Endothelial cell of umbilical vein (primary cell): ENCODE results near the gene MT1X. TPM values are rescaled to one million over a fixed set of nuclear protein-coding genes. Genes with fewer than 3 reads are reported as not detected.

Experiments used
- BruUV-seq: library from RNA; stranded (reverse); fragments of 400-500 nt; replicated peaks from 2 replicates; lab custom pipeline; 2021; lab: Mats Ljungman, UMichigan
- CTCF ChIA-PET: fragments of 300-600, 350-600 bp; sonication (Branson Sonifier 250); formaldehyde crosslinking; loops from one replicate; lab custom pipeline; 2021; ENCODE audit warnings: antibody characterized with exemption, inconsistent platforms; lab: Charles Lee
- POLR2A ChIA-PET: fragments of 300-600, 350-600 bp; sonication (Branson Sonifier 250); formaldehyde crosslinking; loops from one replicate; lab custom pipeline; 2021; ENCODE audit warnings: antibody characterized with exemption, inconsistent platforms; lab: Charles Lee
- DNase-seq: peaks from one replicate; pipeline ENCODE4 v3.0.0-alpha.2; 2011; ENCODE audit warnings: low read depth, low spot score
- FAIRE-seq: peaks from 2 replicates; lab custom pipeline; 2011; peaks lifted over from hg19 to GRCh38; lab: Jason Lieb, UNC
- H2AFZ ChIP-seq: 2 replicates; pipeline ENCODE4 v1.6.0; 2012; ENCODE audit warnings: low read depth, low read length, control low read depth, inconsistent platforms
- H3K27ac ChIP-seq: 2 replicates; pipeline ENCODE4 v1.5.1; 2011; ENCODE audit warnings: low read depth, mild to moderate bottlenecking, control low read depth, low read length, moderate library complexity; ENCODE audit not compliant: insufficient read depth
- H3K27me3 ChIP-seq, 2 experiments: 2 replicates each; pipeline versions ENCODE4 v1.6.0 to v1.6.1; 2011; ENCODE audit warnings: low read length in 2 of 2, mixed read lengths in 1 of 2; ENCODE audit not compliant: control insufficient read depth in 2 of 2, insufficient read depth in 2 of 2
- H3K36me3 ChIP-seq, 2 experiments: 2 replicates in 1 of 2; 3 replicates in 1 of 2; pipeline ENCODE4 v1.5.1; 2011; ENCODE audit warnings: low read length in 2 of 2, mild to moderate bottlenecking in 1 of 2, moderate library complexity in 1 of 2; ENCODE audit not compliant: control insufficient read depth in 2 of 2, insufficient read depth in 2 of 2; ENCODE audit errors: extremely low read depth in 1 of 2
- H3K4me1 ChIP-seq: 3 replicates; pipeline ENCODE4 v1.5.1; 2011; ENCODE audit warnings: mild to moderate bottlenecking, low read length; ENCODE audit not compliant: control insufficient read depth, insufficient read depth; ENCODE audit errors: extremely low read depth
- H3K4me2 ChIP-seq: 2 replicates; pipeline ENCODE4 v1.6.1; 2011; ENCODE audit warnings: low read length, control low read depth, mixed read lengths; ENCODE audit not compliant: insufficient read depth
- H3K4me3 ChIP-seq, 3 experiments: fragments of 200-600 bp in 1 of 3; sonication (generic), shearing (Covaris generic) in 1 of 3; replicated peaks in 1 of 3; 2 replicates each; pipeline ENCODE4 v1.5.1; 2011 to 2016; ENCODE audit warnings: control low read depth in 3 of 3, low read length in 3 of 3, mild to moderate bottlenecking in 2 of 3, inconsistent platforms in 1 of 3, low read depth in 1 of 3, moderate library complexity in 1 of 3; ENCODE audit not compliant: insufficient read depth in 1 of 3
- H3K79me2 ChIP-seq: 2 replicates; pipeline ENCODE4 v1.6.0; 2012; ENCODE audit warnings: low read length, inconsistent platforms; ENCODE audit not compliant: control insufficient read depth, insufficient read depth
- H3K9ac ChIP-seq: replicated peaks from 2 replicates; pipeline ENCODE3; 2011; ENCODE audit warnings: low read length, control low read depth; ENCODE audit not compliant: insufficient read depth; ENCODE audit errors: extremely low read depth
- H3K9me1 ChIP-seq: replicated peaks from 3 replicates; pipeline ENCODE4 v1.6.0; 2011; ENCODE audit warnings: mild to moderate bottlenecking, low read length; ENCODE audit not compliant: control insufficient read depth, insufficient read depth; ENCODE audit errors: extremely low read depth
- H3K9me3 ChIP-seq: replicated peaks from 2 replicates; pipeline ENCODE4 v1.5.1; 2012; ENCODE audit warnings: low read length, inconsistent platforms; ENCODE audit not compliant: control insufficient read depth, insufficient read depth
- H4K20me1 ChIP-seq: replicated peaks from 2 replicates; pipeline ENCODE3; 2011; ENCODE audit warnings: mild to moderate bottlenecking, low read length; ENCODE audit not compliant: control insufficient read depth, insufficient read depth; ENCODE audit errors: extremely low read depth
- EZH2 ChIP-seq: IDR thresholded peaks from 2 replicates; pipeline ENCODE4 v1.6.1; 2012; ENCODE audit warnings: borderline replicate concordance, low read depth, mild to moderate bottlenecking, moderate library complexity, low read length, inconsistent platforms; ENCODE audit not compliant: severe bottlenecking
- FOS ChIP-seq: IDR thresholded peaks from 2 replicates; pipeline ENCODE4 v1.6.1; 2011; ENCODE audit warnings: mild to moderate bottlenecking, low read length, moderate library complexity, borderline replicate concordance; ENCODE audit not compliant: insufficient read depth
- GATA2 ChIP-seq: IDR thresholded peaks from 2 replicates; pipeline ENCODE4 v1.7.0; 2011; ENCODE audit warnings: low read depth, mild to moderate bottlenecking, moderate library complexity, mixed read lengths, low read length; ENCODE audit not compliant: insufficient read length, insufficient read depth
- JUN ChIP-seq: IDR thresholded peaks from 2 replicates; pipeline ENCODE4 v1.6.1; 2011; ENCODE audit warnings: borderline replicate concordance, low read depth; ENCODE audit not compliant: insufficient read length, insufficient read depth
- MAX ChIP-seq: IDR thresholded peaks from 2 replicates; pipeline ENCODE4 v1.6.1; 2011; ENCODE audit not compliant: insufficient read depth, insufficient read length
- MYC ChIP-seq: IDR thresholded peaks from one replicate; pipeline ENCODE4 v1.6.1; 2011; ENCODE audit warnings: mild to moderate bottlenecking, low read depth, low read length
- POLR2A ChIP-seq: IDR thresholded peaks from 2 replicates; pipeline ENCODE4 v1.6.1; 2012; ENCODE audit warnings: low read depth, mild to moderate bottlenecking, control low read depth, low read length
- POLR2AphosphoS5 ChIP-seq: IDR thresholded peaks from 2 replicates; pipeline ENCODE4 v1.6.1; 2012; ENCODE audit warnings: low read depth, mild to moderate bottlenecking, control low read depth, low read length, moderate library complexity; ENCODE audit not compliant: insufficient read depth
- dilution Hi-C: fragments of 300-500 bp; cut with MboI; formaldehyde crosslinking; loops from one replicate; pipeline ENCODE4 v1.15.0; 2019; ENCODE audit warnings: low sequenced_read_pairs; ENCODE audit not compliant: extremely low pct_ligation_motif_present
- intact Hi-C: fragments of 100-400 bp; cut with micrococcal nuclease; formaldehyde crosslinking; loops from one replicate; pipeline ENCODE4 v1.10.0; 2022
- polyA plus RNA-seq, 4 experiments: library from polyadenylated mRNA; depleted of rRNA in 3 of 4; stranded (reverse) in 3 of 4; unstranded in 1 of 4; fragments of >200 nt; gene quantifications; 2 replicates each; pipeline versions ENCODE4 v1.2.1 to v1.2.3, GENCODE V29; 2011 to 2012; ENCODE audit warnings: missing spikeins in 1 of 4
- total RNA-seq: library from RNA; stranded (reverse); gene quantifications from 2 replicates; pipeline ENCODE4 v1.2.3, GENCODE V29; 2021
- TF ChIP-seq, protein P1 (sequence below), 2 donors: IDR thresholded peaks; 1 replicate in 1 of 2; 2 replicates in 1 of 2; pipeline ENCODE4 v1.5.1; 2011; ENCODE audit warnings: low read length in 2 of 2, mild to moderate bottlenecking in 2 of 2, moderate library complexity in 2 of 2, control low read depth in 1 of 2, inconsistent platforms in 1 of 2, low read depth in 1 of 2; ENCODE audit not compliant: insufficient read depth in 1 of 2; ENCODE audit errors: extremely low read depth in 1 of 2

The MT1X gene
- total and polyA plus RNA-seq, 2 donors (not counting 3 experiments of a cell fraction or from before 2014, with no cell fraction given): 15.6 to 46.7 TPM

DNA sequence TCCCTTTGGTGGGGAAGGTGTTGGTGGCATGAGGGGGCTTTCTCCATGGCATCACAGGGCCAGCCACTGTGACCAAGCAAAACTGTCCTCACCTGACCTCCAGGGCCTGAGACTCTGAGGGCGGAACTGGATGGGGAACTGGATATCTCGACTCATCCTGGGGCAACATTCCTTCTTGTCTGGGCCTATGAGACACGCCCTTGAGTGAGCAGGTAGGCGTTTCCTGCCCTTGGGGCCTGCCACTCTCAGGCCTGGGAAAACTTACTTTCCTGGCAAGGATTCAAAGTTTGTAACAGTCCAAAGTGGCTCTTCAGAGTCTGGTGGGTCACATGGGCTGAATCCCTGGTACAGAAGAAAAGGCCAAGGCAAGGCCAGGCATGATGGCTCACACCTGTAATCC is 9.6 kb downstream of the MT1X start:
- no peak for FAIRE-seq
- ChIA-PET POLR2A (no interaction called here), CTCF (interaction anchor here (1.7 kb wide), 1 partner anchor 10 kb away, joined by 6 read pairs; no protein-coding TSS in a partner anchor)
- H3K4me1 ChIP-seq: no peaks in the 10 kb centered on the region
- no peaks in the 10 kb centered on the region for H3K36me3 ChIP-seq
- H3K9me1 ChIP-seq: no peaks in the 10 kb centered on the region
- no TSS peak for BruUV-seq
- H2AFZ ChIP-seq: no peak overlapping the region
- H3K4me3 ChIP-seq: no peak overlapping the region
- no peaks in the 10 kb centered on the region for H3K79me2 ChIP-seq
- TF ChIP-seq MYC (no peak), GATA2 (no peak), POLR2AphosphoS5 (no peak), POLR2A (no peak), JUN (no peak)
- TF ChIP-seq, protein P1, sequence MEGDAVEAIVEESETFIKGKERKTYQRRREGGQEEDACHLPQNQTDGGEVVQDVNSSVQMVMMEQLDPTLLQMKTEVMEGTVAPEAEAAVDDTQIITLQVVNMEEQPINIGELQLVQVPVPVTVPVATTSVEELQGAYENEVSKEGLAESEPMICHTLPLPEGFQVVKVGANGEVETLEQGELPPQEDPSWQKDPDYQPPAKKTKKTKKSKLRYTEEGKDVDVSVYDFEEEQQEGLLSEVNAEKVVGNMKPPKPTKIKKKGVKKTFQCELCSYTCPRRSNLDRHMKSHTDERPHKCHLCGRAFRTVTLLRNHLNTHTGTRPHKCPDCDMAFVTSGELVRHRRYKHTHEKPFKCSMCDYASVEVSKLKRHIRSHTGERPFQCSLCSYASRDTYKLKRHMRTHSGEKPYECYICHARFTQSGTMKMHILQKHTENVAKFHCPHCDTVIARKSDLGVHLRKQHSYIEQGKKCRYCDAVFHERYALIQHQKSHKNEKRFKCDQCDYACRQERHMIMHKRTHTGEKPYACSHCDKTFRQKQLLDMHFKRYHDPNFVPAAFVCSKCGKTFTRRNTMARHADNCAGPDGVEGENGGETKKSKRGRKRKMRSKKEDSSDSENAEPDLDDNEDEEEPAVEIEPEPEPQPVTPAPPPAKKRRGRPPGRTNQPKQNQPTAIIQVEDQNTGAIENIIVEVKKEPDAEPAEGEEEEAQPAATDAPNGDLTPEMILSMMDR (IDR thresholded peaks at IDR 0.05; ENCODE audit: extremely low read depth in 1 of 2, insufficient read depth in 1 of 2, low read depth in 1 of 2, low read length in 2 of 2): no peak
- intact Hi-C loops: no loop called here
- no peak for DNase-seq
- no peak overlapping the region for H3K27ac ChIP-seq
- dilution Hi-C loops: no loop called here
- no peak overlapping the region for H3K4me2 ChIP-seq
- no peak overlapping the region for H3K9ac ChIP-seq
- H3K9me3 ChIP-seq: no peaks in the 10 kb centered on the region
- no peaks in the 10 kb centered on the region for H4K20me1 ChIP-seq
- no peaks in the 10 kb centered on the region for H3K27me3 ChIP-seq

DNA sequence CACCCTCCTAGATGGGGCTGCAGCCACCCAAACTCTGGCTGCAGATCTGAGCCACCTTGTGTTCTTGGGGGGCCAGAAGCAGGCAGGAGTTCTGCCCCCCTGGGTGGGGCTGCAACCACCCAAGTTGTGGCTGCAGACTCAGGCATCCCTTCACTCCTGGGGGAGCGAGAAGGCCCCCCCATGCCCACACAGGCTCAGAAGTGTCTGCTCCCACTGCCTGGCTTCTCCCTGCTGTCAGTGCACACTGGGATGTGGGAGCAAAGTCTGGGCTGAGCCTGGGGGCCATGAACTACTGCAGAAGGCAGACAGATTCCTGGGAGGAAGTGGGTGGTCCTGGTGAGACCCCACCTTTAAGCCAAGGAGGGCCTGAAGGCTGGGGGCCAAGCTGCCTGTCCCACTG is 13.0 kb downstream of the MT1X start:
- no TSS peak for BruUV-seq
- H3K27me3 ChIP-seq: no peaks in the 10 kb centered on the region
- TF ChIP-seq EZH2: no peak
- TF ChIP-seq GATA2: no peak
- no peak for TF ChIP-seq JUN
- no peak for TF ChIP-seq POLR2AphosphoS5
- no peak for TF ChIP-seq FOS
- TF ChIP-seq, protein P1 (IDR thresholded peaks at IDR 0.05; ENCODE audit: extremely low read depth in 1 of 2, insufficient read depth in 1 of 2, low read depth in 1 of 2, low read length in 2 of 2): no peak
- no peak for TF ChIP-seq POLR2A
- no peak for TF ChIP-seq MYC
- no peak for TF ChIP-seq MAX
- no peaks in the 10 kb centered on the region for H3K9me1 ChIP-seq
- H2AFZ ChIP-seq: no peak overlapping the region
- DNase-seq (no peak), FAIRE-seq (no peak)
- no peaks in the 10 kb centered on the region for H4K20me1 ChIP-seq
- no peak overlapping the region for H3K4me2 ChIP-seq
- H3K9me3 ChIP-seq: no peaks in the 10 kb centered on the region
- intact Hi-C loops (no loop called here), dilution Hi-C loops (no loop called here)
- ChIA-PET POLR2A (interaction anchor here (0.6 kb wide), 1 partner anchor 89 kb away, joined by 3 read pairs; no protein-coding TSS in a partner anchor), CTCF (interaction anchor here (1.3 to 2.1 kb wide), 2 partner anchors 91 to 94 kb away, joined by 3 to 5 read pairs; no protein-coding TSS in a partner anchor)
- no peak overlapping the region for H3K9ac ChIP-seq
- no peaks in the 10 kb centered on the region for H3K79me2 ChIP-seq
- no peak overlapping the region for H3K4me3 ChIP-seq
- H3K4me1 ChIP-seq: no peaks in the 10 kb centered on the region
- H3K36me3 ChIP-seq: no peaks in the 10 kb centered on the region
- no peak overlapping the region for H3K27ac ChIP-seq
